BLaER1 treated with 17β-estradiol and CSF1 and Interleukin-3, amounts not matched to agents 10 nM and 100 nM (cell line): ENCODE measurements around the gene SCT.

Source experiments
- H3K27ac ChIP-seq, 11 experiments: shearing (Covaris generic); formaldehyde crosslinking; 2 replicates each; pipeline ENCODE4 v1.8.1; 2022
- H3K27me3 ChIP-seq, 11 experiments: shearing (Covaris generic); formaldehyde crosslinking; 2 replicates each; pipeline ENCODE4 v1.8.1; 2022
- H3K36me3 ChIP-seq, 11 experiments: shearing (Covaris generic); formaldehyde crosslinking; 2 replicates each; pipeline ENCODE4 v1.8.1; 2022
- H3K4me1 ChIP-seq, 10 experiments: shearing (Covaris generic); formaldehyde crosslinking; 2 replicates each; pipeline ENCODE4 v1.8.1; 2022
- H3K4me2 ChIP-seq, 11 experiments: shearing (Covaris generic); formaldehyde crosslinking; 2 replicates each; pipeline ENCODE4 v1.8.1; 2022
- H3K4me3 ChIP-seq, 10 experiments: shearing (Covaris generic); formaldehyde crosslinking; 2 replicates each; pipeline ENCODE4 v1.8.1; 2022
- H3K9ac ChIP-seq, 11 experiments: shearing (Covaris generic); formaldehyde crosslinking; 2 replicates each; pipeline ENCODE4 v1.8.1; 2022
- H3K9me3 ChIP-seq, 11 experiments: shearing (Covaris generic); formaldehyde crosslinking; replicated peaks in 1 of 11; 2 replicates each; pipeline ENCODE4 v1.8.1; 2022
- H4K20me1 ChIP-seq, 11 experiments: shearing (Covaris generic); formaldehyde crosslinking; 2 replicates each; pipeline ENCODE4 v1.8.1; 2022
- Cebpa-rat ChIP-seq, 11 experiments: shearing (Covaris generic); IDR thresholded peaks; 2 replicates each; pipeline ENCODE4 v1.8.1; 2022

SCT gene

GRCh38 chr11:639332-639955, 12.5 kb upstream of the SCT start:
- Histone ChIP-seq H4K20me1 (peaks cover 63 to 100% (median 81%) of the 10 kb centered on the region in 11 experiments), H3K36me3 (peaks cover 16 to 50% (median 30%) of the 10 kb centered on the region in 11 experiments; a peak in 21 of 22 replicates), H3K9me3 (no peaks in the 10 kb centered on the region), H3K27ac (no peak overlapping the region), H3K4me3 (peak overlapping the region in 2 of 10 experiments; percentile 24 to 44; a peak in 2 of 20 replicates), H3K27me3 (peaks cover 45 to 64% (median 54%) of the 10 kb centered on the region in 11 experiments), H3K4me2 (peak overlapping the region; percentile 30 to 89 (median 77); a peak in 19 of 22 replicates), H3K9ac (0 out of 22 replicates have a peak overlapping the region, but pooled peaks of 1 of the 11 experiments have one; percentile 50), H3K4me1 (peaks cover 11 to 33% (median 22%) of the 10 kb centered on the region in 10 experiments)
- TF ChIP-seq Cebpa-rat (IDR thresholded peaks at IDR 0.05): no peak

GRCh38 chr11:638631-639331, 11.8 kb upstream of the SCT start:
- no peak for TF ChIP-seq Cebpa-rat (IDR thresholded peaks at IDR 0.05)
- Histone ChIP-seq H3K36me3 (peaks cover 9 to 43% (median 24%) of the 10 kb centered on the region in 11 experiments; a peak in 21 of 22 replicates), H4K20me1 (peaks cover 62 to 94% (median 76%) of the 10 kb centered on the region in 11 experiments), H3K27me3 (peaks cover 45 to 64% (median 54%) of the 10 kb centered on the region in 11 experiments), H3K9me3 (no peaks in the 10 kb centered on the region), H3K4me3 (no peak overlapping the region), H3K27ac (no peak overlapping the region), H3K4me2 (peak overlapping the region in 8 of 11 experiments; percentile 21 to 89 (median 74); a peak in 14 of 22 replicates), H3K4me1 (peaks cover 11 to 38% (median 24%) of the 10 kb centered on the region in 10 experiments), H3K9ac (no peak overlapping the region)

GRCh38 chr11:637593-638521, 10.9 kb upstream of the SCT start:
- H3K27me3 ChIP-seq: peaks cover 45 to 64% (median 54%) of the 10 kb centered on the region in 11 experiments
- H3K4me1 ChIP-seq: peaks cover 11 to 47% (median 29%) of the 10 kb centered on the region in 10 experiments
- TF ChIP-seq Cebpa-rat (IDR thresholded peaks at IDR 0.05): no peak
- no peaks in the 10 kb centered on the region for H3K9me3 ChIP-seq
- peaks cover 7 to 36% (median 18%) of the 10 kb centered on the region in 11 experiments; a peak in 19 of 22 replicates for H3K36me3 ChIP-seq
- no peak overlapping the region for H3K9ac ChIP-seq
- H3K4me3 ChIP-seq: no peak overlapping the region
- H3K4me2 ChIP-seq: no peak overlapping the region
- H4K20me1 ChIP-seq: peaks cover 63 to 87% (median 73%) of the 10 kb centered on the region in 11 experiments
- no peak overlapping the region for H3K27ac ChIP-seq

- no peak overlapping the region for H3K27ac ChIP-seq
- H3K9ac ChIP-seq: no peak overlapping the region
- H3K9me3 ChIP-seq: no peaks in the 10 kb centered on the region
- no peak for TF ChIP-seq Cebpa-rat (IDR thresholded peaks at IDR 0.05)
- no peak overlapping the region for H3K4me3 ChIP-seq
- peaks cover 45 to 64% (median 54%) of the 10 kb centered on the region in 11 experiments for H3K27me3 ChIP-seq
- peaks cover 58 to 85% (median 67%) of the 10 kb centered on the region in 11 experiments for H4K20me1 ChIP-seq
- peaks cover 6 to 38% (median 15%) of the 10 kb centered on the region in 11 experiments; a peak in 19 of 22 replicates for H3K36me3 ChIP-seq
- H3K4me1 ChIP-seq: peaks cover 11 to 43% (median 28%) of the 10 kb centered on the region in 10 experiments
- no peak overlapping the region for H3K4me2 ChIP-seq
These were observed 10.3 kb upstream of the SCT start for GRCh38 chr11:637333-637592.

GRCh38 chr11:636511-637332, 9.7 kb upstream of the SCT start, which contains the start of gene DRD4:
TSS of gene DRD4 (plus strand) at chr11:637269. CDS start at chr11:637305, 36 bp downstream.
- H3K9ac ChIP-seq: no peak within 1 kb of the TSS

GRCh38 chr11:635945-636510, 9.0 kb upstream of the SCT start:
- Histone ChIP-seq H4K20me1 (peaks cover 45 to 78% (median 55%) of the 10 kb centered on the region in 11 experiments), H3K27ac (no peak overlapping the region), H3K27me3 (peaks cover 43 to 54% (median 46%) of the 10 kb centered on the region in 11 experiments), H3K9ac (no peak overlapping the region), H3K4me1 (peaks cover 9 to 34% (median 18%) of the 10 kb centered on the region in 10 experiments), H3K4me2 (no peak overlapping the region), H3K4me3 (no peak overlapping the region), H3K36me3 (peaks cover 0 to 31% (median 5%) of the 10 kb centered on the region in 11 experiments; a peak in 13 of 22 replicates), H3K9me3 (no peaks in the 10 kb centered on the region)
- TF ChIP-seq Cebpa-rat (IDR thresholded peaks at IDR 0.05): no peak

More at GRCh38 chr11:636511-637332, 9.7 kb upstream of the SCT start, which contains the start of gene DRD4:
- no peak for TF ChIP-seq Cebpa-rat (IDR thresholded peaks at IDR 0.05)
- Histone ChIP-seq H3K4me2 (no peak within 1 kb of the TSS), H3K9me3 (no peaks in the 10 kb centered on the region), H3K27me3 (peaks cover 45 to 60% (median 52%) of the 10 kb centered on the region in 11 experiments), H3K36me3 (peaks cover under 1 to 38% (median 10%) of the 10 kb centered on the region in 11 experiments; a peak in 19 of 22 replicates), H3K4me1 (peaks cover 11 to 38% (median 24%) of the 10 kb centered on the region in 10 experiments), H4K20me1 (peaks cover 52 to 81% (median 62%) of the 10 kb centered on the region in 11 experiments), H3K27ac (no peak within 1 kb of the TSS), H3K4me3 (no peak within 1 kb of the TSS)

GRCh38 chr11:630871-631270, 3.9 kb upstream of the SCT start:
- H3K4me2 ChIP-seq: peak overlapping the region in 3 of 11 experiments; percentile 95 to 98 (median 96); a peak in 3 of 22 replicates

More at GRCh38 chr11:630871-631270, 3.9 kb upstream of the SCT start:
- Histone ChIP-seq H4K20me1 (peaks cover 23 to 66% (median 35%) of the 10 kb centered on the region in 11 experiments; a peak in 21 of 22 replicates), H3K4me3 (no peak overlapping the region), H3K27ac (no peak overlapping the region), H3K9me3 (peaks cover 0 to 8% (median 4%) of the 10 kb centered on the region in 11 experiments; a peak in 5 of 22 replicates), H3K4me1 (peaks cover 23 to 51% (median 38%) of the 10 kb centered on the region in 10 experiments), H3K36me3 (peaks cover 0 to 15% (median 0%) of the 10 kb centered on the region in 11 experiments; a peak in 2 of 22 replicates), H3K27me3 (peaks cover 22 to 43% (median 35%) of the 10 kb centered on the region in 11 experiments), H3K9ac (no peak overlapping the region)
- TF ChIP-seq Cebpa-rat (IDR thresholded peaks at IDR 0.05): no peak
